ENCODE results near the gene CAPN12.

DNA sequence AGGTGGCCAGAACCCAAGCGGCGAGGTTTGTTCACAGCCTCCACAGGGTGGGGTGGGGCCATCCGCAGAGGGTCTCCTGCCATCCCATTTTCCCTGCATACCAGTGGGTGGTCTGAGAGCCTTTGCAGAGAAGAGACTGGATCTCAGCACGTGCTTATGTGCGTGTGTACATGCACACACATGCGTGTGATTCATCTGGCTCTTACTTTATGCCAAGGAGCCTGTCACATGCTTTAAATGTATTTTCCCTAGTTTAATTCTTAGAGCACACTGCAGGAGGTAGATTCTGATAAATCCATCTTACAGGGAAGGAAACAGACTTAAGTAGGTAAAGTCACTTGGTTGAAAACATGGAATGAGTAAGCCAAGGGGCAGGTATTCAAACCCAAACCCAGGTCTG lies 47.1 kb downstream of the CAPN12 start:
- TF ChIP-seq, protein P1, sequence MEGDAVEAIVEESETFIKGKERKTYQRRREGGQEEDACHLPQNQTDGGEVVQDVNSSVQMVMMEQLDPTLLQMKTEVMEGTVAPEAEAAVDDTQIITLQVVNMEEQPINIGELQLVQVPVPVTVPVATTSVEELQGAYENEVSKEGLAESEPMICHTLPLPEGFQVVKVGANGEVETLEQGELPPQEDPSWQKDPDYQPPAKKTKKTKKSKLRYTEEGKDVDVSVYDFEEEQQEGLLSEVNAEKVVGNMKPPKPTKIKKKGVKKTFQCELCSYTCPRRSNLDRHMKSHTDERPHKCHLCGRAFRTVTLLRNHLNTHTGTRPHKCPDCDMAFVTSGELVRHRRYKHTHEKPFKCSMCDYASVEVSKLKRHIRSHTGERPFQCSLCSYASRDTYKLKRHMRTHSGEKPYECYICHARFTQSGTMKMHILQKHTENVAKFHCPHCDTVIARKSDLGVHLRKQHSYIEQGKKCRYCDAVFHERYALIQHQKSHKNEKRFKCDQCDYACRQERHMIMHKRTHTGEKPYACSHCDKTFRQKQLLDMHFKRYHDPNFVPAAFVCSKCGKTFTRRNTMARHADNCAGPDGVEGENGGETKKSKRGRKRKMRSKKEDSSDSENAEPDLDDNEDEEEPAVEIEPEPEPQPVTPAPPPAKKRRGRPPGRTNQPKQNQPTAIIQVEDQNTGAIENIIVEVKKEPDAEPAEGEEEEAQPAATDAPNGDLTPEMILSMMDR (IDR thresholded peaks at IDR 0.05; ENCODE audit: control extremely low read depth in 1 of 3, insufficient read depth in 1 of 3, low read depth in 1 of 3, low read length in 3 of 3): no peak
- TF ChIP-seq POLR2A (IDR thresholded peaks at IDR 0.05; ENCODE audit: control extremely low read depth in 1 of 2, low read depth in 2 of 2, low read length in 2 of 2): no peak
- TF ChIP-seq, protein P2, sequence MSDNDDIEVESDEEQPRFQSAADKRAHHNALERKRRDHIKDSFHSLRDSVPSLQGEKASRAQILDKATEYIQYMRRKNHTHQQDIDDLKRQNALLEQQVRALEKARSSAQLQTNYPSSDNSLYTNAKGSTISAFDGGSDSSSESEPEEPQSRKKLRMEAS (IDR thresholded peaks at IDR 0.05): no peak
- no peak for TF ChIP-seq ZNF274 (IDR thresholded peaks at IDR 0.05; ENCODE audit: borderline replicate concordance, extremely low read depth, low read length)
- TF ChIP-seq TAF1 (IDR thresholded peaks at IDR 0.05; ENCODE audit: low read depth, low read length): no peak
- TF ChIP-seq TEAD4 (IDR thresholded peaks at IDR 0.05; ENCODE audit: low read depth, low read length): no peak
- TF ChIP-seq, protein P3, sequence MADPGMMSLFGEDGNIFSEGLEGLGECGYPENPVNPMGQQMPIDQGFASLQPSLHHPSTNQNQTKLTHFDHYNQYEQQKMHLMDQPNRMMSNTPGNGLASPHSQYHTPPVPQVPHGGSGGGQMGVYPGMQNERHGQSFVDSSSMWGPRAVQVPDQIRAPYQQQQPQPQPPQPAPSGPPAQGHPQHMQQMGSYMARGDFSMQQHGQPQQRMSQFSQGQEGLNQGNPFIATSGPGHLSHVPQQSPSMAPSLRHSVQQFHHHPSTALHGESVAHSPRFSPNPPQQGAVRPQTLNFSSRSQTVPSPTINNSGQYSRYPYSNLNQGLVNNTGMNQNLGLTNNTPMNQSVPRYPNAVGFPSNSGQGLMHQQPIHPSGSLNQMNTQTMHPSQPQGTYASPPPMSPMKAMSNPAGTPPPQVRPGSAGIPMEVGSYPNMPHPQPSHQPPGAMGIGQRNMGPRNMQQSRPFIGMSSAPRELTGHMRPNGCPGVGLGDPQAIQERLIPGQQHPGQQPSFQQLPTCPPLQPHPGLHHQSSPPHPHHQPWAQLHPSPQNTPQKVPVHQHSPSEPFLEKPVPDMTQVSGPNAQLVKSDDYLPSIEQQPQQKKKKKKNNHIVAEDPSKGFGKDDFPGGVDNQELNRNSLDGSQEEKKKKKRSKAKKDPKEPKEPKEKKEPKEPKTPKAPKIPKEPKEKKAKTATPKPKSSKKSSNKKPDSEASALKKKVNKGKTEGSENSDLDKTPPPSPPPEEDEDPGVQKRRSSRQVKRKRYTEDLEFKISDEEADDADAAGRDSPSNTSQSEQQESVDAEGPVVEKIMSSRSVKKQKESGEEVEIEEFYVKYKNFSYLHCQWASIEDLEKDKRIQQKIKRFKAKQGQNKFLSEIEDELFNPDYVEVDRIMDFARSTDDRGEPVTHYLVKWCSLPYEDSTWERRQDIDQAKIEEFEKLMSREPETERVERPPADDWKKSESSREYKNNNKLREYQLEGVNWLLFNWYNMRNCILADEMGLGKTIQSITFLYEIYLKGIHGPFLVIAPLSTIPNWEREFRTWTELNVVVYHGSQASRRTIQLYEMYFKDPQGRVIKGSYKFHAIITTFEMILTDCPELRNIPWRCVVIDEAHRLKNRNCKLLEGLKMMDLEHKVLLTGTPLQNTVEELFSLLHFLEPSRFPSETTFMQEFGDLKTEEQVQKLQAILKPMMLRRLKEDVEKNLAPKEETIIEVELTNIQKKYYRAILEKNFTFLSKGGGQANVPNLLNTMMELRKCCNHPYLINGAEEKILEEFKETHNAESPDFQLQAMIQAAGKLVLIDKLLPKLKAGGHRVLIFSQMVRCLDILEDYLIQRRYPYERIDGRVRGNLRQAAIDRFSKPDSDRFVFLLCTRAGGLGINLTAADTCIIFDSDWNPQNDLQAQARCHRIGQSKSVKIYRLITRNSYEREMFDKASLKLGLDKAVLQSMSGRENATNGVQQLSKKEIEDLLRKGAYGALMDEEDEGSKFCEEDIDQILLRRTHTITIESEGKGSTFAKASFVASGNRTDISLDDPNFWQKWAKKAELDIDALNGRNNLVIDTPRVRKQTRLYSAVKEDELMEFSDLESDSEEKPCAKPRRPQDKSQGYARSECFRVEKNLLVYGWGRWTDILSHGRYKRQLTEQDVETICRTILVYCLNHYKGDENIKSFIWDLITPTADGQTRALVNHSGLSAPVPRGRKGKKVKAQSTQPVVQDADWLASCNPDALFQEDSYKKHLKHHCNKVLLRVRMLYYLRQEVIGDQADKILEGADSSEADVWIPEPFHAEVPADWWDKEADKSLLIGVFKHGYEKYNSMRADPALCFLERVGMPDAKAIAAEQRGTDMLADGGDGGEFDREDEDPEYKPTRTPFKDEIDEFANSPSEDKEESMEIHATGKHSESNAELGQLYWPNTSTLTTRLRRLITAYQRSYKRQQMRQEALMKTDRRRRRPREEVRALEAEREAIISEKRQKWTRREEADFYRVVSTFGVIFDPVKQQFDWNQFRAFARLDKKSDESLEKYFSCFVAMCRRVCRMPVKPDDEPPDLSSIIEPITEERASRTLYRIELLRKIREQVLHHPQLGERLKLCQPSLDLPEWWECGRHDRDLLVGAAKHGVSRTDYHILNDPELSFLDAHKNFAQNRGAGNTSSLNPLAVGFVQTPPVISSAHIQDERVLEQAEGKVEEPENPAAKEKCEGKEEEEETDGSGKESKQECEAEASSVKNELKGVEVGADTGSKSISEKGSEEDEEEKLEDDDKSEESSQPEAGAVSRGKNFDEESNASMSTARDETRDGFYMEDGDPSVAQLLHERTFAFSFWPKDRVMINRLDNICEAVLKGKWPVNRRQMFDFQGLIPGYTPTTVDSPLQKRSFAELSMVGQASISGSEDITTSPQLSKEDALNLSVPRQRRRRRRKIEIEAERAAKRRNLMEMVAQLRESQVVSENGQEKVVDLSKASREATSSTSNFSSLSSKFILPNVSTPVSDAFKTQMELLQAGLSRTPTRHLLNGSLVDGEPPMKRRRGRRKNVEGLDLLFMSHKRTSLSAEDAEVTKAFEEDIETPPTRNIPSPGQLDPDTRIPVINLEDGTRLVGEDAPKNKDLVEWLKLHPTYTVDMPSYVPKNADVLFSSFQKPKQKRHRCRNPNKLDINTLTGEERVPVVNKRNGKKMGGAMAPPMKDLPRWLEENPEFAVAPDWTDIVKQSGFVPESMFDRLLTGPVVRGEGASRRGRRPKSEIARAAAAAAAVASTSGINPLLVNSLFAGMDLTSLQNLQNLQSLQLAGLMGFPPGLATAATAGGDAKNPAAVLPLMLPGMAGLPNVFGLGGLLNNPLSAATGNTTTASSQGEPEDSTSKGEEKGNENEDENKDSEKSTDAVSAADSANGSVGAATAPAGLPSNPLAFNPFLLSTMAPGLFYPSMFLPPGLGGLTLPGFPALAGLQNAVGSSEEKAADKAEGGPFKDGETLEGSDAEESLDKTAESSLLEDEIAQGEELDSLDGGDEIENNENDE (IDR thresholded peaks at IDR 0.05; ENCODE audit: insufficient replicate concordance, low read length): no peak
- no peak for TF ChIP-seq POLR2AphosphoS5 (IDR thresholded peaks at IDR 0.05; ENCODE audit: low read depth, low read length)
- TF ChIP-seq RBBP5 (IDR thresholded peaks at IDR 0.05; ENCODE audit: borderline replicate concordance, low read depth, low read length): no peak
